HCT116 (cell line): ENCODE measurements around the gene CAMK2N2. TPM values are rescaled to one million over a fixed set of nuclear protein-coding genes. Genes with fewer than 3 reads are reported as not detected.

ENCODE experiments used
- ATAC-seq: fragments of 200-7000 bp; cut with Tn5 transposase; 2 replicates; pipeline ENCODE4 v1.9.1; 2020; ENCODE audit warnings: mild to moderate bottlenecking, moderate library complexity
- BruUV-seq: library from RNA; stranded (reverse); fragments of 400-500 nt; replicated peaks from 2 replicates; lab custom pipeline; 2021; lab: Mats Ljungman, UMichigan
- CTCF ChIA-PET: fragments of 300-600 bp; sonication (Branson Sonifier 250); formaldehyde crosslinking; loops from one replicate; lab custom pipeline; 2021; ENCODE audit warnings: antibody characterized with exemption; lab: Charles Lee
- POLR2A ChIA-PET: fragments of 300-600, 350-600 bp; sonication (Branson Sonifier 250); formaldehyde crosslinking; loops from one replicate; lab custom pipeline; 2021; ENCODE audit warnings: antibody characterized with exemption; lab: Charles Lee
- RAD21 ChIA-PET, 2 experiments: fragments of 300-600 bp; sonication (Branson Sonifier 250); formaldehyde crosslinking; loops; one replicate each; lab custom pipeline; 2023; ENCODE audit warnings: low total read pairs in 2 of 2; ENCODE audit not compliant: uncharacterized antibody in 2 of 2, unreplicated experiment in 2 of 2, low non-redundant PET in 1 of 2; lab: Charles Lee
- DNase-seq: peaks from one replicate; pipeline ENCODE4 v3.0.0-alpha.2; 2010; ENCODE audit warnings: low read depth, low spot score
- H2AFZ ChIP-seq: fragments of 200-600 bp; shearing (Covaris generic), sonication (generic); 2 replicates; pipeline ENCODE4 v1.6.1; 2017; ENCODE audit warnings: low read depth, mixed run types, mixed read lengths, antibody characterized with exemption, low read length; ENCODE audit not compliant: poor library complexity, severe bottlenecking
- H3K27ac ChIP-seq: 2 replicates; pipeline ENCODE4 v1.5.1; 2012; ENCODE audit warnings: low read depth, low read length
- H3K27me3 ChIP-seq: fragments of 200-600 bp; sonication (generic); 2 replicates; pipeline ENCODE4 v1.6.1; 2016; ENCODE audit warnings: mixed run types, low read length, mixed read lengths; ENCODE audit not compliant: insufficient read depth
- H3K36me3 ChIP-seq, 2 experiments: fragments of 200-500 bp in 1 of 2; fragments of 200-600 bp in 1 of 2; sonication (Bioruptor generic) in 1 of 2; sonication (generic) in 1 of 2; 2 replicates each; pipeline versions ENCODE4 v1.5.1 to v1.6.1; 2014 to 2016; ENCODE audit warnings: low read length in 2 of 2, inconsistent platforms in 1 of 2, mixed read lengths in 1 of 2, mixed run types in 1 of 2; ENCODE audit not compliant: insufficient read depth in 2 of 2, control insufficient read depth in 1 of 2
- H3K4me1 ChIP-seq, 2 experiments: fragments of 200-600 bp in 1 of 2; sonication (generic) in 1 of 2; 2 replicates each; pipeline versions ENCODE4 v1.5.1 to v1.6.1; 2012 to 2017; ENCODE audit warnings: low read length in 2 of 2, inconsistent platforms in 1 of 2, mild to moderate bottlenecking in 1 of 2, mixed read lengths in 1 of 2, mixed run types in 1 of 2, moderate library complexity in 1 of 2; ENCODE audit not compliant: insufficient read depth in 2 of 2, control insufficient read depth in 1 of 2
- H3K4me2 ChIP-seq: fragments of 200-600 bp; sonication (generic); 2 replicates; pipeline ENCODE4 v1.6.1; 2017; ENCODE audit warnings: mixed run types, low read length, mixed read lengths
- H3K4me3 ChIP-seq, 2 experiments: fragments of 200-600 bp in 1 of 2; sonication (generic) in 1 of 2; replicated peaks in 1 of 2; 2 replicates each; pipeline ENCODE4 v1.5.1; 2011 to 2016; ENCODE audit warnings: low read length in 2 of 2, control low read depth in 1 of 2, low read depth in 1 of 2, mild to moderate bottlenecking in 1 of 2, mixed read lengths in 1 of 2, mixed run types in 1 of 2
- H3K79me2 ChIP-seq: fragments of 200-600 bp; sonication (generic); 2 replicates; pipeline ENCODE4 v1.6.1; 2017; ENCODE audit warnings: mild to moderate bottlenecking, mixed run types, low read length, moderate library complexity, mixed read lengths; ENCODE audit not compliant: insufficient read depth
- H3K9ac ChIP-seq: fragments of 200-600 bp; sonication (generic); 2 replicates; pipeline ENCODE4 v1.6.1; 2016; ENCODE audit warnings: low read length, mixed read lengths
- H3K9me2 ChIP-seq: fragments of 200-600 bp; sonication (generic), shearing (Covaris generic); 2 replicates; pipeline ENCODE4 v1.6.1; 2017; ENCODE audit warnings: mixed run types, mild to moderate bottlenecking, moderate library complexity; ENCODE audit not compliant: insufficient read depth
- H3K9me3 ChIP-seq, 2 experiments: fragments of 200-500 bp in 1 of 2; fragments of 200-600 bp in 1 of 2; sonication (Bioruptor generic) in 1 of 2; sonication (generic) in 1 of 2; 2 replicates each; pipeline ENCODE4 v1.6.1; 2014 to 2017; ENCODE audit warnings: low read length in 2 of 2, mixed read lengths in 2 of 2, inconsistent platforms in 1 of 2, low read depth in 1 of 2, mild to moderate bottlenecking in 1 of 2, mixed run types in 1 of 2, moderate library complexity in 1 of 2; ENCODE audit not compliant: control insufficient read depth in 1 of 2, insufficient read depth in 1 of 2
- H4K20me1 ChIP-seq: fragments of 200-600 bp; sonication (generic), shearing (Covaris generic); 2 replicates; pipeline ENCODE4 v1.6.1; 2017; ENCODE audit warnings: mixed run types, mild to moderate bottlenecking, moderate library complexity; ENCODE audit not compliant: insufficient read depth
- ATF3 ChIP-seq: IDR thresholded peaks from 2 replicates; pipeline ENCODE4 v1.6.1; 2012
- CTCF ChIP-seq, 3 experiments: fragments of 200-600 bp in 1 of 3; sonication (generic) in 1 of 3; IDR thresholded peaks in 2 of 3; conservative IDR thresholded peaks in 1 of 3; 2 replicates each; pipeline ENCODE4 v1.5.1; 2012 to 2017; ENCODE audit warnings: low read depth in 2 of 3, low read length in 2 of 3, antibody characterized with exemption in 1 of 3, borderline replicate concordance in 1 of 3, control low read depth in 1 of 3, mild to moderate bottlenecking in 1 of 3, mixed read lengths in 1 of 3, mixed run types in 1 of 3, moderate library complexity in 1 of 3; ENCODE audit not compliant: insufficient read depth in 1 of 3
- EGR1 ChIP-seq: IDR thresholded peaks from 2 replicates; pipeline ENCODE4 v1.6.1; 2012; ENCODE audit warnings: low read depth
- ELF1 ChIP-seq: IDR thresholded peaks from 2 replicates; pipeline ENCODE4 v1.6.1; 2012; ENCODE audit warnings: low read depth, borderline replicate concordance
- EZH2 ChIP-seq: fragments of 200-600 bp; sonication (generic); IDR thresholded peaks from 2 replicates; pipeline ENCODE4 v1.6.1; 2017; ENCODE audit warnings: antibody characterized with exemption, mixed run types
- EZH2phosphoT487 ChIP-seq: fragments of 200-600 bp; IDR thresholded peaks from 2 replicates; pipeline ENCODE4 v1.6.1; 2018; ENCODE audit warnings: antibody characterized with exemption, borderline replicate concordance
- FOSL1 ChIP-seq: IDR thresholded peaks from 2 replicates; pipeline ENCODE4 v1.6.1; 2012; ENCODE audit warnings: low read depth
- JUND ChIP-seq: IDR thresholded peaks from 2 replicates; pipeline ENCODE4 v1.6.1; 2012
- MAX ChIP-seq: IDR thresholded peaks from 2 replicates; pipeline ENCODE4 v1.6.1; 2012
- POLR2A ChIP-seq: IDR thresholded peaks from 2 replicates; pipeline ENCODE4 v1.7.0; 2011; ENCODE audit warnings: borderline replicate concordance; ENCODE audit not compliant: insufficient read depth, insufficient read length; ENCODE audit errors: extremely low read depth
- POLR2AphosphoS5 ChIP-seq: IDR thresholded peaks from 2 replicates; pipeline ENCODE4 v1.6.1; 2011; ENCODE audit warnings: mild to moderate bottlenecking, low read depth, low read length, moderate library complexity
- RAD21 ChIP-seq: IDR thresholded peaks from 2 replicates; pipeline ENCODE4 v1.6.1; 2012; ENCODE audit warnings: low read depth, mild to moderate bottlenecking
- REST ChIP-seq: IDR thresholded peaks from 2 replicates; pipeline ENCODE4 v1.6.1; 2012; ENCODE audit warnings: low read depth
- SIN3A ChIP-seq: IDR thresholded peaks from 2 replicates; pipeline ENCODE4 v1.6.1; 2012; ENCODE audit warnings: low read depth
- SP1 ChIP-seq: IDR thresholded peaks from 2 replicates; pipeline ENCODE4 v1.6.1; 2012; ENCODE audit warnings: low read depth
- SRF ChIP-seq: IDR thresholded peaks from 2 replicates; pipeline ENCODE4 v1.6.1; 2012; ENCODE audit warnings: low read depth
- TCF7L2 ChIP-seq: IDR thresholded peaks from 2 replicates; pipeline ENCODE4 v1.7.0; 2011; ENCODE audit warnings: borderline replicate concordance, inconsistent platforms; ENCODE audit not compliant: insufficient read depth, insufficient read length; ENCODE audit errors: extremely low read depth
- YY1 ChIP-seq: IDR thresholded peaks from 2 replicates; pipeline ENCODE4 v1.6.1; 2011; ENCODE audit warnings: low read length, low read depth, moderate library complexity, mild to moderate bottlenecking; ENCODE audit not compliant: insufficient replicate concordance; ENCODE audit errors: extremely low read depth
- ZBTB33 ChIP-seq: IDR thresholded peaks from 2 replicates; pipeline ENCODE4 v1.6.1; 2011; ENCODE audit warnings: mild to moderate bottlenecking, low read length, moderate library complexity; ENCODE audit not compliant: insufficient replicate concordance; ENCODE audit errors: extremely low read depth
- ZNF274 ChIP-seq: fragments of 200-500 bp; sonication (Bioruptor generic); IDR thresholded peaks from 2 replicates; pipeline ENCODE4 v1.6.1; 2014; ENCODE audit warnings: mild to moderate bottlenecking, low read depth, low read length, inconsistent platforms
- intact Hi-C: fragments of 100-400 bp; cut with micrococcal nuclease; formaldehyde crosslinking; loops from 2 replicates; pipeline ENCODE4 v1.10.0; 2022
- total RNA-seq: library from RNA; stranded (reverse); gene quantifications from one replicate; pipeline ENCODE4 v1.2.1, GENCODE V29; 2021; ENCODE audit not compliant: unreplicated experiment

Gene CAMK2N2
- total RNA-seq, 1 experiment from 2014 or later = 5.1 TPM

- Histone ChIP-seq H3K4me1 (peaks cover 0 to 5% of the 10 kb centered on the region in 2 experiments; a peak in 1 of 4 replicates), H2AFZ (no peak overlapping the region), H3K4me2 (no peak overlapping the region), H3K27ac (no peak overlapping the region)
- BruUV-seq = no TSS peak
- intact Hi-C loops = no loop called here
- no peak for TF ChIP-seq EGR1
- no peak for TF ChIP-seq POLR2AphosphoS5
- TF ChIP-seq ATF3 = no peak
- TF ChIP-seq MAX = no peak
- no peak for TF ChIP-seq CTCF (IDR thresholded peaks at IDR 0.05 in 2 of 3, conservative IDR thresholded peaks at IDR 0.05 in 1 of 3; ENCODE audit: borderline replicate concordance in 1 of 3, insufficient read depth in 1 of 3, low read depth in 2 of 3, low read length in 2 of 3)
- TF ChIP-seq SIN3A = no peak
- TF ChIP-seq JUND = no peak
- no peak for TF ChIP-seq SRF
- no peak for TF ChIP-seq REST
- TF ChIP-seq ZNF274 = no peak
- TF ChIP-seq RAD21 = no peak
- TF ChIP-seq ZBTB33 = no peak
- TF ChIP-seq EZH2 = no peak
- TF ChIP-seq ELF1 = no peak
- TF ChIP-seq YY1 = no peak
- TF ChIP-seq TCF7L2 = no peak
- TF ChIP-seq FOSL1 = no peak
- no peak for TF ChIP-seq POLR2A
- no peak for TF ChIP-seq SP1
- no peak for TF ChIP-seq EZH2phosphoT487
- TF ChIP-seq, all 23 proteins: peak for 0
- ChIA-PET RAD21 (no interaction called here), CTCF (no interaction called here), POLR2A (no interaction called here)
- Histone ChIP-seq H3K27me3 (no peaks in the 10 kb centered on the region), H3K9ac (no peak overlapping the region), H3K79me2 (no peaks in the 10 kb centered on the region), H4K20me1 (no peaks in the 10 kb centered on the region), H3K9me2 (no peaks in the 10 kb centered on the region), H3K9me3 (no peaks in the 10 kb centered on the region), H3K4me3 (no peak overlapping the region), H3K36me3 (no peaks in the 10 kb centered on the region)
- DNase-seq (no peak), ATAC-seq (no peak)
Observed at GRCh38 chr3:184291738-184292445, 30.5 kb upstream of the CAMK2N2 start.
